A673 (cell line): ENCODE data around the gene TMEM17. TPM values are rescaled to one million over a fixed set of nuclear protein-coding genes. Genes with fewer than 3 reads are reported as not detected.

Source experiments
- BruUV-seq: library from RNA; stranded (reverse); fragments of 400-500 nt; replicated peaks from 2 replicates; lab custom pipeline; 2021; lab: Mats Ljungman, UMichigan
- CTCF ChIA-PET: fragments of 300-600 bp; sonication (Branson Sonifier 250); formaldehyde crosslinking; loops from one replicate; lab custom pipeline; 2022; ENCODE audit warnings: antibody characterized with exemption; lab: Charles Lee
- POLR2A ChIA-PET: fragments of 300-600 bp; sonication (Branson Sonifier 250); formaldehyde crosslinking; loops from one replicate; lab custom pipeline; 2022; ENCODE audit warnings: antibody characterized with exemption; ENCODE audit not compliant: low non-redundant PET; lab: Charles Lee
- DNase-seq: peaks from one replicate; pipeline ENCODE4 v3.0.0-alpha.2; 2015; ENCODE audit warnings: low spot score
- H3K27ac ChIP-seq: fragments of 200-600 bp; sonication (generic); 2 replicates; pipeline ENCODE4 v1.5.1; 2016; ENCODE audit warnings: mixed run types, low read depth, mild to moderate bottlenecking, mixed read lengths, antibody characterized with exemption, low read length; ENCODE audit not compliant: poor library complexity, severe bottlenecking
- H3K27me3 ChIP-seq: fragments of 200-600 bp; sonication (generic); replicated peaks from 2 replicates; pipeline ENCODE4 v1.6.1; 2017; ENCODE audit warnings: mixed run types, low read depth, mild to moderate bottlenecking, mixed read lengths, antibody characterized with exemption, low read length; ENCODE audit not compliant: insufficient read depth, poor library complexity
- H3K36me3 ChIP-seq: fragments of 200-600 bp; sonication (generic); 2 replicates; pipeline ENCODE4 v1.6.1; 2016; ENCODE audit warnings: mixed run types, mild to moderate bottlenecking, mixed read lengths, antibody characterized with exemption, low read length; ENCODE audit not compliant: insufficient read depth, poor library complexity, severe bottlenecking
- H3K4me1 ChIP-seq: fragments of 200-600 bp; sonication (generic); 2 replicates; pipeline ENCODE4 v1.6.1; 2017; ENCODE audit warnings: mixed run types, mild to moderate bottlenecking, mixed read lengths, antibody characterized with exemption, low read length; ENCODE audit not compliant: insufficient read depth, poor library complexity, severe bottlenecking
- H3K4me3 ChIP-seq: fragments of 200-600 bp; sonication (generic); 2 replicates; pipeline ENCODE4 v1.5.1; 2016; ENCODE audit warnings: low read depth, mixed run types, mild to moderate bottlenecking, mixed read lengths, low read length; ENCODE audit not compliant: poor library complexity, severe bottlenecking
- H3K9me3 ChIP-seq: fragments of 200-600 bp; sonication (generic); 2 replicates; pipeline ENCODE4 v1.6.1; 2016; ENCODE audit warnings: mixed run types, low read depth, mild to moderate bottlenecking, mixed read lengths, antibody characterized with exemption, low read length; ENCODE audit not compliant: poor library complexity, severe bottlenecking
- CTCF ChIP-seq: fragments of 300-800, 200-600 bp; sonication (generic); conservative IDR thresholded peaks from 2 replicates; pipeline ENCODE4 v1.5.1; 2017; ENCODE audit warnings: low read depth, mild to moderate bottlenecking, antibody characterized with exemption, low read length, moderate library complexity, mixed read lengths
- EZH2 ChIP-seq: fragments of 200-600 bp; sonication (generic); IDR thresholded peaks from 2 replicates; pipeline ENCODE4 v1.6.1; 2017; ENCODE audit warnings: borderline replicate concordance, low read depth, mild to moderate bottlenecking, mixed read lengths, antibody characterized with exemption, low read length; ENCODE audit not compliant: poor library complexity, severe bottlenecking
- intact Hi-C: fragments of 100-400 bp; cut with micrococcal nuclease; formaldehyde crosslinking; loops from one replicate; pipeline ENCODE4 v1.10.0; 2022; ENCODE audit not compliant: unreplicated experiment
- total RNA-seq: library from RNA; stranded (reverse); gene quantifications from 2 replicates; pipeline ENCODE4 v1.2.3, GENCODE V29; 2021

Gene TMEM17
- total RNA-seq, 1 experiment from 2014 or later: 1.5 TPM

GRCh38 chr2:62489702-62490101, 16.3 kb downstream of the TMEM17 start:
- POLR2A ChIA-PET: no interaction called here
- intact Hi-C loops: no loop called here
- Histone ChIP-seq H3K4me1 (no peaks in the 10 kb centered on the region), H3K27ac (no peak overlapping the region), H3K27me3 (no peaks in the 10 kb centered on the region), H3K9me3 (no peaks in the 10 kb centered on the region), H3K36me3 (no peaks in the 10 kb centered on the region), H3K4me3 (no peak overlapping the region)
- no peak for DNase-seq
- TF ChIP-seq EZH2 (no peak), CTCF (no peak)
- CTCF ChIA-PET: no interaction called here
- no TSS peak for BruUV-seq

GRCh38 chr2:62489162-62489561, 16.8 kb downstream of the TMEM17 start:
- BruUV-seq: no TSS peak
- TF ChIP-seq EZH2 (no peak), CTCF (no peak)
- ChIA-PET POLR2A (no interaction called here), CTCF (no interaction called here)
- Histone ChIP-seq H3K36me3 (no peaks in the 10 kb centered on the region), H3K4me1 (no peaks in the 10 kb centered on the region), H3K27ac (no peak overlapping the region), H3K27me3 (no peaks in the 10 kb centered on the region), H3K9me3 (no peaks in the 10 kb centered on the region), H3K4me3 (no peak overlapping the region)
- intact Hi-C loops: no loop called here
- DNase-seq: no peak

- ChIA-PET CTCF (no interaction called here), POLR2A (interaction anchor here (0.6 kb wide), 1 partner anchor 8 kb away, joined by 6 read pairs; no protein-coding TSS in a partner anchor)
- no peak overlapping the region for H3K27ac ChIP-seq
- no peak overlapping the region for H3K4me3 ChIP-seq
- no peaks in the 10 kb centered on the region for H3K4me1 ChIP-seq
- H3K27me3 ChIP-seq: no peaks in the 10 kb centered on the region
- TF ChIP-seq CTCF (no peak), EZH2 (no peak)
- DNase-seq: no peak
- H3K36me3 ChIP-seq: no peaks in the 10 kb centered on the region
- intact Hi-C loops: no loop called here
- H3K9me3 ChIP-seq: no peaks in the 10 kb centered on the region
- BruUV-seq: no TSS peak
Observed at GRCh38 chr2:62486439-62486765, 19.6 kb downstream of the TMEM17 start.
